ENCODE results near the gene PAEP. TPM values are rescaled to one million over a fixed set of nuclear protein-coding genes. Genes with fewer than 3 reads are reported as not detected.
"Not testable (repeated sequence)": the region's sequence is repeated elsewhere in the genome, so short reads cannot be mapped to it uniquely, and the experiment has no call there.

Gene PAEP
- not detected for total RNA-seq

DNA sequence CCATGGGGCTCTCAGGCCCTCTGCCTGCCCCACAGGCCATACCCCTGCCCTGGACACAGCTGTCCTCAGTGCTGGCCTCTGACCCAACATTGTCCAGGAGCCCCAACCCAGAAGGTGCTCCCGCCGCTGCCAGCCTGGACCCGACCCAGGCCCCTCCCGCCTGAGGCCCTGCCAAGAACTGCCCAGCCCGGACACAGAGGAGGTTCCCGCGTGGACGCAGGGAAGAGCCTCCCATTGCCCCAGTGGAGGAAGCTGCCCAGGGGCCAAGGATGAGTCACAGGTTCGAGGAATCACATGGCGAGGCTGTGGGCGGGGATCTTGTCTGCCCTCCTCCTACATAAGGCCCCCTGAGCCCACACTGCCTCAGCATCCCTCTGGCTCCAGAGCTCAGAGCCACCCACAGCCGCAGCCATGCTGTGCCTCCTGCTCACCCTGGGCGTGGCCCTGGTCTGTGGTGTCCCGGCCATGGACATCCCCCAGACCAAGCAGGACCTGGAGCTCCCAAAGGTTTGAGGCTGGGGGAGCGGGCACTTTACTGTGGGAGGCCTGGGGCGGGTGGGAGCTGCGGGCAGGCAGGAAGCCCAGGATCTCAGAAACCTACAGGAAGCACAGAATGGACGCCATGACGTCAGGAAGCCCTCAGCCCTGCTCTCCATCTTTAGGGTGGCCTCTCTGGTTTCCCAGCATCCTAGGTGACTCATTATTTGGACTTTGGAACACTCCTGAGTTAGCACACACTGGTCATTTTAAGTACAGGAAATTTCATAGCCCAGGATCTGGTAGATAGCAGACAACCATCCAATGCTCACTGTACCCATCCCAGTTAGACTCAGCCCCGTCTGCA, at the start of gene PAEP:
PAEP (plus strand) TSS at position 366 of the 844 bp plus-strand sequence.
- ATAC-seq = peak; percentile 7

- no peak for ATAC-seq
Observed at GRCh38 chr9:135512241-135512603, 49.3 kb upstream of the PAEP start.

DNA sequence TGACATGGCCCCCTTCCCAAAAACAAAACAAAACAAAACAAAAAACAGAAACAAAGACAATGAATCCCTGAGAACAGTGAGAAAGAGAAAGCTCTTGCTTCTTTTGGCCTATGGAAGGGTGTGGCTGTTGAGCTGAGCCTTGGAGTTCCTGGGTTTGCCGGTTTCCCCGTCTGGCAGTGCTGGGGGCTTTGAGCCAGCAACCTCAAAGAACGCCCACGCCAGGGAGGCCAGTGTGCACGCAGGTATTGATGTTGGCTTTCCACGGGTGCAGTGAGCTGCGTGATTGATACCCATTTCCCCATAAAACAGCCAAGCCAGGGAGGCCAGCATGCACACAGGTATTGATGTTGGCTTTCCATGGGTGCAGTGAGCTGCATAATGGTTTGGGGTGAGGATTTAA, 48.7 kb upstream of the PAEP start:
- no peak for ATAC-seq

- peak; percentile 15 for ATAC-seq
Observed at GRCh38 chr9:135513351-135513846, 48.2 kb upstream of the PAEP start.

DNA sequence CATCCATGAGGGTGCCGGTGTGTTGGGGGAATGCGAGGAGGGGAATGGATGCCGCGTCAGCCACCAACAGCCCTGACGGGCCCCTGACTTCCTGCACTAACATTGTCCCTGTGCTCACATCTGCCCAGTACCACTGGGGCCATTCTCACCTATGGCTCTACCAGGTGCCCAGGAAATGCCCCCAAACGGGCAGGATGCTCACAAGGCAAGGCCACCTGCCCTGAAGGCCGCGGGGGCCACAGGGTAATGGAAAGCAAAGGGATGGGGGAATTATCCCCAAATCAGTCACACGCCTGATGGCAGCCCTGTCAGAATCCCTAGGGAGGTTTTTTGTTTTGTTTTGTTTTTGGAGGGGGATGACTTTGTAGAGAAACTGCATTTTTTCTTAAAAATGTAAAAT, 47.6 kb upstream of the PAEP start:
- ATAC-seq = not testable (repeated sequence)

DNA sequence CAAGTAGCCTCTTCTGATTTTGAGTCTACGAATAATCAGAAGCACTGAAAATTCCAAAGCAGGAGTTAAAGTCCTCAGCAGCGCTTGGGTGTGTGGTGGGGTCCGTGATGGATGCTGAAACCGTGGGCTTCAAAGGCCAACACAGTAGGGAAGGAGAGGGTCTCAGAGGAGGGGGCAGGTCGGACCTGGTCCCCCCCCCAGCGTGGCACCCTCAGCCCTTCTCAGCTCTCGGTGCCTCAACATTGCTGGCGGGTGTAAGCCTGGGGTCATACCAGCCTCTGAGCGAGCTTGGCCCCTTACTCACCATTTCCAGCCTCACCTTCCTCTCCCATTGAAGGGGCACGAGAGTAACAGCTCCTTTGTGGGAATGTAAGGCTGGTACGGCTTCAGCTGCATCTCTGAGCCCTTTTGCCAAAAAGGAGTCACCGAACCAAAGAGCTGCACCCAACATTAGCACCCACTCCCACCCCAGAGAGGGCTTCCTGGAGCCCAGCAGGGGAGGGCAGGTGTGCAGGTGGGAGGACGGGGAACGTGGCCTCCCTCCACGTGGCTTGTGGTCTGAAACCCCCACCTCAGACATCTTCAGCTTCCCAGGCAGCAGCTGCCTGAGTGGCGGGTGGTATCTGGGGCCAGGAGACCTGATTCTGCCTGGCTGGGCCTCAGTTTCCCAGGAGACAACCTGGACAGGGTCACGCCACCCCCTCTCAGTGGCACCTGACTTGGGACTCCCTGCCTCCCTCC, 47.0 kb upstream of the PAEP start:
- ATAC-seq = peak; percentile 8

DNA sequence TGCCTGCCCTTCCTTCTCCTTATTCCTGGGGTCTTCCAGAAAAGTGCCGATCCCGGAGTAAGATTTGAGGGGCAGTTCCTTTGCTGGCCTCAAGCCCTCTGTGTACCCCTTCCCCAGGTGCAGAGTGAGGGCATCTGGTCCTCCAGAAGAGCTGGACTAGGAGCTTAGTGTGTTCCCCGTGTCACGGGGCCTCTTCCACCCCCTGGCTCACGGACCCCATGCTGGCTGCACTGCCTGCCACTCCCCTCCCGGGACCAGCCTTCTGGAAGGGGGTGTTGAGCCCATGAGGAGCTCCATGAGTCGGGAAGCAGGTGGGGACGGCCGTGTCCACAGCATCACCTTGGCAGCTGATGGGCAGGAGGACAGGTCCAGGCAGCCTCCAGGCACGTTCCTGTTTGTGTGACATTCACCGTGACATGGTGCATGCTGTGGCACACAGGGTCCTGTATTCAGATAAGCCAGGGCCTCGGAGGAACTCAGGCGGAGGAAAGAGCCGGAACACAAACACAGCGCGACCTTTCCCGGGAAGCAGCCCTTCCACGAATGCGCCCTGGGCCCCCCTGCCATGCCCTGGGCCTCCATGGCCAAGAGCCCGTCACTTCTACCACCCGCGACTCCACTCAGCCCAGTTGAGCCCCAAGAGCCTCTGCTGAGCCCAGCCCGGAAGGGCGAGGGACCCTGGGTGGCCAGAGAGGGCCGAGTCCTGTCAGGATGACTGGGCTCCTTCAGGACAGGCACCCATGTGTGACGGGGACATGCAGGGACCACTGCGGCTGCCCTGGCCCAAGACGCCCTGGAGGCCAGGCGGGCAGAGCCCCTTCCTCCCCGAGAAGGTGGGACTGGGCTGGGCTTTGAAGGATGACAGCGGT, 46.2 kb upstream of the PAEP start:
- peak; percentile 30 for ATAC-seq

- no peak for ATAC-seq
Observed at GRCh38 chr9:135516132-135516860, 45.3 kb upstream of the PAEP start.

DNA sequence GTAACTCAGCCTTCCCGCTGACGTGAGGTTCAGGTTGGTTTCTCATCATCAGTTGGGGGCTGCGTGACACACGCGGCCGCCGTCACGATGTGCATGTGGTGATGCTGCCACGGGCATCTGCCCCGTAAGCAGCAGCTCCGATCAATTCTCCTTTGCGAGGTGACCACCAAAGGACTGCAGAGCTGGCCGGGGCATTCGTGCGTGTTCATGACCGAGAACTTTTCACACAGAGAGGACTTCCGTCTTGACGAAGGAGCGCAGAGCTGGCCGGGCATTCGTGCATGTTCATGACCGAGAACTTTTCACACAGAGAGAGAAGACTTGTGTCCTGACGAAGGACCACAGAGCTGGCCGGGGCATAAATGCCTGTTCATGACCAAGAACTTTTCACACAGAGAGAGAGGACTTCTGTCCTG, 44.1 kb upstream of the PAEP start:
- ATAC-seq = no peak

- ATAC-seq = no peak
Observed at GRCh38 chr9:135519179-135519971, 42.2 kb upstream of the PAEP start.

- no peak for ATAC-seq
Observed at GRCh38 chr9:135520916-135521607, 40.5 kb upstream of the PAEP start, which contains the start of gene LCN1. LCN1 (plus strand) TSS chr9:135521440; CDS start chr9:135521498, 58 bp downstream.

DNA sequence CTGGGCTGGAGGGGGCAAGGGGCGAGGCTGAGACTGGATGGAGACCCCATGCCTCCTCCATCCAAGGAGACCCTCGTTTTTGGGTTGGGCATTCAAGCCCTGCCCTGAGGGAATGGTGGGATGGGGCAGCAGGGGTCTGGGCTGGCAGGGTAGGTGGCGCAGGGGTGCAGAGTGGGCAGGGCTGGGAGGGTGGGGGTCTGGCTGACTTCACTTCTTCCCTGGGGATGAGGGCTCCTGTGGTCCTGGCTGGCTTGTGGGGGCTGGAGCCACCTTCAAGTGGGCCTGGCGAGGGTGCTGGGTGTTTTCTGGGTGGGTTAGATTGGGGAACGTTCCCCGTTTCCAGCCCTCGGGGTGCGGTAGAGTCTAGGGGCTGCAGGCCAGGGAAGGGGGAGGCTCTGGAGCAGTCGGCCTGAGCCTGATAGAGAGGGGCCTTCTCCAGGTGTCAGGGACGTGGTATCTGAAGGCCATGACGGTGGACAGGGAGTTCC, 39.9 kb upstream of the PAEP start:
- no peak for ATAC-seq

DNA sequence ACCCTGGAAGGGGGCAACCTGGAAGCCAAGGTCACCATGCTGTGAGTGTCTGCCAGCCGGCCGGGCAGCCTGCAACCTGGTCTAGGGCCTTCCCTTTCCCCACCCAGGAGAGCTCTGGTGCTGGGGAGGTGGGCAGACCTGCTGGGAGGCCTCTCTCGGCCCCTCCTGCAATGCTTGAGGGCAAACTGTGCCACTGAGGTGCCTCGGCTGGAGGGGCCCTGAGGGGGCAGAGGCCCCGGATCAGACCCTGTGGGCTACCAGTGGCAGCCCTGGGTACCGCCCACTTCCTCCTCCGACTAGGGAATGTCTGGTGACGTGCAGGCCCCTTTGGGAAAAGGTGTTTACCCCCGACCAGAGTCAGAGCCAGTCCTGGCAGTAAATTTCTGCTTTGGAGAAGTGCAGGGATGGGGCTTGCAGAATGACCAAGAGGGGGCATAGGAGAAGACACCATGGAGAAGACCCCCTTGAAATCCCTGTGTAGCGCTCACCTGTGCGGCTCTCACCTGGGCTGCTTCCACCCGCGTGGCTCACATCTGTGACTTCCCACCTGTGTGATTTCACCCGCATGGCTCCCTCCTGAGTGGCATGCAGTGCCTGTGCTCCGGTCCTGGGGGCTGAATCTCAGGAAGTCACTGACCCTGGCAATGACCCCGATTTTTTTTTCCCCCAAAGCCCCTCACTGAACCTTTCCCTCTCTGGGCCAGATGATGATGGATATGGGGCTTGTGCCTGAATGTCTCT, 39.2 kb upstream of the PAEP start:
- ATAC-seq = no peak

DNA sequence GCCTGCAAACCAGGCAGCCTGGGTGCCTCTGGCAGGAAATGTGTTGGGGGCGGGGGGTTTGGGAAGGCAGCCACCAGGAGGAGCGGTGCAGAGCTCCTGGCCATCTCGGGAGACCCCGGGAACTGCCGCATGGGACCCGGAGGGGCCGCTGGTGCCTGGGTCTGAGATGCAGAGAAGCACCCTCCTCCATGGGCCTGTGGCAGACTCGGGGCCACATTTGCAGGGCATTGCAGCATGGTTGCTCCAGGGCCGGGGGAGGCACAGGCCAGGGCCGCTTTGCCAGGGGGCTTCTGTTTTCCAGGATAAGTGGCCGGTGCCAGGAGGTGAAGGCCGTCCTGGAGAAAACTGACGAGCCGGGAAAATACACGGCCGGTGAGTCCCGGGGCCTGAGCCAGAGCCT, 38.6 kb upstream of the PAEP start:
- no peak for ATAC-seq

DNA sequence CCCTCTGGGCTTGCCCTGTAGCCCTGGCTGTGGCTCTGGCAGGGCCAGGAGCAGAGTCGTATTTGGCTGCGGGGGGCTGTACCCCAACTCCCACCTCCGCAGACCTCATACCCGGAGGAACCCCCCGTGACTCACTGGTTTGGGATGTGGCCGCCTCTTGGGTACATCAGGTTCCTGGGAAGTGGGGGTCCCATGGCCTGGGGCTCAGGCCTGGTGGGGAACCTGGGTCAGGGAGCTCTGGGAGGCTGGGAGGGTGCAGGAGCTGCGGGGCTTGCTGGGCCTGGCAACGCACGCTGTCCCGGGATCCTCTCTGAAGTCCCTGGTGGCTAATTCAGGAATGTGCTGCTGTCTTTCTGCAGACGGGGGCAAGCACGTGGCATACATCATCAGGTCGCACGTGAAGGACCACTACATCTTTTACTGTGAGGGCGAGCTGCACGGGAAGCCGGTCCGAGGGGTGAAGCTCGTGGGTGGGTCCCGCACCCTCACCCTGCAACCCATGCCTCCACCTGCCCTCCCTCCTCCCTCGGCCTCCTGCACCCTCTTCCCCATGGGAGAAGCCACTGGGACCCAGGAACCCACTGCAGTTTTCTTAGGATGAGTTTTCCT, 37.9 kb upstream of the PAEP start:
- no peak for ATAC-seq

GRCh38 chr9:135524130-135524861, 37.3 kb upstream of the PAEP start:
- no peak for ATAC-seq

DNA sequence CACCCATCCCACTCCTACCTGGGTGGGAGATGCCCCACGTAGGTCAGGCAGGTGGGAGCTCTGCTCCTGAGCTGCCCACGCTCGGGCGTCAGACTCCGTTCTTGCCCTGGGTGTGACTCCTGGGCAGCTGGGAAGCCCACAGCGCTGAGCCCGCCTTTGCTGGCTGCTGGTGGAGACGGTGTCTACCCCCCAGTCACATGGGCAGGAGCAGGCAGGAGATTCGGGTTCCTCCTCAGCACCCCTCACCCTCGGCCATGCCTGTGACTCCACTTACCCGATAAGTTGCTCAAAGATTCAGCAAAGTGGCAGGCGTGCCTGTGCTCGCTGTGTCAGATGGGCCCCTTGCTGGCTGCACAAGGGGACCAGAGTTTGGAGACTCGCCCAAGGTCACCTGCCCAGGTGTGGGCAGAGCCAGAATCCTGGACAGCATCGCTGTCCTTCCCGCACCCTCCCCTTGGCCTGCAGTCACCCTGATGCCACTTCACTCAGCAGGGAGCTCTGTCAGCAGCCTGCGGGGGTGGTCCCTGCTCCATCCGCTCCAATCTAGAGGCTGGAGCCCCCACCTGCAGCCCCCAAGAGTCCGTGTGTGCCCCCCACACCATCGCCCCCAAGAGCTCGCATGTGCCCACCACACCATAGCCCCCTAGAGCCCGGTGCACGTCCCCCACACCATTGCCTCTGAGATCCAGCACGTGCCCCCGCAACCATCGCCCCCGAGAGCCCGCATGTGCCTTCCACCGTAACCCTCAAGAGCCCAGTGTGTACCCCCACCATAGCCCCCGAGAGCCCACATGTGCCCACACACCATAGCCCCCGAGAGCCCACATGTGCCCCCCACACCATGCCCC, 36.1 kb upstream of the PAEP start:
- no peak for ATAC-seq

All from esophagus mucosa (tissue), 1 donor.